ENCODE measurements around the gene E2F4.
A peak's percentile ranks its signal among the peaks of the same experiment; 100 is the strongest.

Gene E2F4

GRCh38 chr16:67208154-67208896, 16.4 kb downstream of the E2F4 start:
- no peak for DNase-seq (ENCODE audit: low read depth, low spot score)

- DNase-seq (ENCODE audit: low read depth, low spot score): no peak
These were observed 17.6 kb downstream of the E2F4 start for GRCh38 chr16:67209565-67209964.

- no peak for DNase-seq (ENCODE audit: low read depth, low spot score)
These were observed 18.3 kb downstream of the E2F4 start for GRCh38 chr16:67210069-67210937.

GRCh38 chr16:67211674-67212073, 19.7 kb downstream of the E2F4 start:
- no peak for DNase-seq (ENCODE audit: low read depth, low spot score)

- DNase-seq (ENCODE audit: low read depth, low spot score): no peak
These were observed 20.8 kb downstream of the E2F4 start for GRCh38 chr16:67212766-67213165.

GRCh38 chr16:67213197-67214019, 21.5 kb downstream of the E2F4 start:
- no peak for DNase-seq (ENCODE audit: low read depth, low spot score)

GRCh38 chr16:67215706-67216105, 23.8 kb downstream of the E2F4 start:
- no peak for DNase-seq (ENCODE audit: low read depth, low spot score)

GRCh38 chr16:67216612-67217490, 24.9 kb downstream of the E2F4 start:
- no peak for DNase-seq (ENCODE audit: low read depth, low spot score)

- no peak for DNase-seq (ENCODE audit: low read depth, low spot score)
These were observed 32.0 kb downstream of the E2F4 start for GRCh38 chr16:67223992-67224391.

- no peak for DNase-seq (ENCODE audit: low read depth, low spot score)
These were observed 34.4 kb downstream of the E2F4 start for GRCh38 chr16:67226295-67226803.

GRCh38 chr16:67226804-67227566, 35.0 kb downstream of the E2F4 start, which contains the start of gene TMEM208:
TSS of gene TMEM208 (plus strand) at chr16:67227130. CDS start at chr16:67227219, 89 bp downstream.
- peak; percentile 93 for DNase-seq (ENCODE audit: low read depth, low spot score)

GRCh38 chr16:67227567-67227921, 35.6 kb downstream of the E2F4 start:
- no peak for DNase-seq (ENCODE audit: low read depth, low spot score)

GRCh38 chr16:67228034-67228785, 36.3 kb downstream of the E2F4 start:
- no peak for DNase-seq (ENCODE audit: low read depth, low spot score)

GRCh38 chr16:67228905-67229304, 37.0 kb downstream of the E2F4 start:
- no peak for DNase-seq (ENCODE audit: low read depth, low spot score)

GRCh38 chr16:67229906-67230808, 38.2 kb downstream of the E2F4 start:
- DNase-seq (ENCODE audit: low read depth, low spot score): no peak

GRCh38 chr16:67230809-67231660, 39.1 kb downstream of the E2F4 start:
- DNase-seq (ENCODE audit: low read depth, low spot score): no peak

- DNase-seq (ENCODE audit: low read depth, low spot score): no peak
These were observed 41.6 kb downstream of the E2F4 start for GRCh38 chr16:67233596-67233995.
